AG08395 (cell line): Measurements from ENCODE around the gene CLEC4C.

ENCODE experiments used
- DNase-seq: peaks from one replicate; pipeline ENCODE4 v3.0.0; 2012; ENCODE audit warnings: mixed read lengths, low spot score

Gene CLEC4C

DNA sequence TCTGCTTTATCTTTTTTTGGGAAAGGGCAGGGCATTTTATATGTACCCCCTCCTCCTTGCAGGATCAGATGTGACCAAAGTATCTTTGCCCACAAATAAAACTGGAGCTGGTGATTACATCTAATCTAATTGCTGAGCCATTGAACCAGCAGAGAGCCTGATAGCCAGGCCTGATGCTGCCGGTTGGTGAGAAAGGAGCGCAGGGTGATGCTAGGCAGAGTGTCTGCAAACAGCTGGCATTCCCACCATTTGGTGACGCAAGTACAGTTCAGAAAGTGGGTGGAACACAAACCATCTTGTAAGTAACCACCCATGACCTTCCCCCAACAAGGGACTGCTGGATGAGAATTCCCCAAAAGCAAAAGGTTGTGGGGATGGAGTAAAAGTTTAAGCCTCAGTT lies 23.2 kb downstream of the CLEC4C start:
- no peak for DNase-seq

DNA sequence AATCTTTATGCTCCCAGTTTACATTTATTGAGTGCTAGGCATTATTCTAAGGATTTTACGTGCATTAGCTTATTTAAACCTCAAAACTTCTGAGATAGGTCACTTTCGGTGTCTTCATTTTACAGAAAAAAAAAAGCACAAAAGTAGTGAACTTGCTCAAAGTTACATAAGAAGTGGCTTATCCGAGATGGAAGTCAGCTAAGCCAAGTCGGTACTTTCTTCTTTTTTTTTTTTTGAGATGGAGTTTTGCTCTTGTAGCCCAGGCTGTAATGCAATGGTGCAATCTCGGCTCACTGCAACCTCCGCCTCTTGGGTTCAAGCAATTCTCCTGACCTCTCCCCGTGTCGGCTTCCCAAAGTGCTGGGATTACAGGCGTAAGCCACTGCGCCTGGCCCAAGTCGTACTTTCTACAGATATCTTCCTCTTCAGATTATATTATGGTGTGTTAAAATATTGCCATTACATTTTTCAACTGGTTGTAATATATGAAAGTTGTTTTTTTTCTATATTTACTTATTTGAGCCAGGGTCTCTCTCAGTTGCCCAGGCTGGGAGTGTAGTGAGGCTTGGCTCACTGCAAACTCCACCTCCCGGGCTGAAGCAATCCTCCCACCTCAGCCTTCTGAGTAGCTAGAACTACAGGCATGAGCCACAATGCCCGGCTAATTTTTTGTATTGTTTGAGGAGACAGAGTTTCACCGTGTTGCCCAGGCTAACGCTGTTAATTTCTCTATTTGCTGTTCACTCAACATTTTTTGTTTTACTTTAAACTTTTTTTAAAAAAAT lies 27.0 kb downstream of the CLEC4C start:
- no peak for DNase-seq

DNA sequence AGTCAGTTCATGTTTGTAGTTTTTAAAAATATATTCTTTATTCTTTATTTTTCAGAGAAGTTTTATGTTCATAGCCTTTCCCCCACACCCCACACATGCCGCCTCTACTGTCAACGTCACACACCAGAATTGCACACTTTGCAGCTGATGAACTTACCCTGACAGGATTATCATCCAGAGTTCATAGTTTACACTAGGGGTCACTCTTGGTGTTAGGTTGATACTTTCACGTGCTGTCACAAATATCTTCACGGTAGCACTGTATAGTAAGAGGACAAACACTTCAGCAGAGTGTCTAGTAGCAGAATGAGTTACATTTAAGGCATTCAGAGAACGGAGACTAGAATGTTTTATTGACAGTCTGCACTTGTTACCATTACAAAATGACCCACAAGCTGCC lies 30.8 kb downstream of the CLEC4C start:
- peak; percentile 25 for DNase-seq

- no peak for DNase-seq
Measured at GRCh38 chr12:7712841-7713442, 34.2 kb downstream of the CLEC4C start.

GRCh38 chr12:7711133-7711532 lies 36.0 kb downstream of the CLEC4C start, which contains the start of gene DPPA3:
TSS of gene DPPA3 (plus strand) at chr12:7711433. CDS start at chr12:7711571, 138 bp downstream.
- no peak for DNase-seq

GRCh38 chr12:7709969-7710675 lies 37.1 kb downstream of the CLEC4C start:
- no peak for DNase-seq

DNA sequence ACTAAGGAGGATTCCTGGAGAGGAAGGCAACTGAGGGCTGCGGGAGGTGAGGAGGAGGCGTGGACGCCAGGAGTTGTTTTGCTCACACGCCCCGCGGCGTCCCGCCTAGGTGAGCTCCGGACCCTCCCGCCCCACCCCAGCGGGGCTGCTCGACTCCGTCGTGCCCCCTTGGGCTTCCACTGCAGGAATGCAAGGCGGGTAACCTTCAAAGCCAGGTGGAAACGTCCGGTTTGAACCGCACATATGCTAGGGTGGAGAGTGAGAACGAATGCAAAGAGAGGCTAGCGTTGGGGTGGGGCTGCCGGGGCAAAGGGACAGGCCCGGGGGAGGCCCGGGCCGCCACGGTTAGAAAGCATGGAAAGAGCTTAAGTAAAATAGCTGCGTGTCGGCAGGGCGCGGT lies 41.3 kb downstream of the CLEC4C start:
- DNase-seq: no peak

GRCh38 chr12:7695566-7696197 lies 51.5 kb downstream of the CLEC4C start, which contains the start of gene GDF3:
TSS of gene GDF3 (minus strand) at chr12:7695775. CDS start at chr12:7695728, 47 bp downstream.
- DNase-seq: peak; percentile 31

DNA sequence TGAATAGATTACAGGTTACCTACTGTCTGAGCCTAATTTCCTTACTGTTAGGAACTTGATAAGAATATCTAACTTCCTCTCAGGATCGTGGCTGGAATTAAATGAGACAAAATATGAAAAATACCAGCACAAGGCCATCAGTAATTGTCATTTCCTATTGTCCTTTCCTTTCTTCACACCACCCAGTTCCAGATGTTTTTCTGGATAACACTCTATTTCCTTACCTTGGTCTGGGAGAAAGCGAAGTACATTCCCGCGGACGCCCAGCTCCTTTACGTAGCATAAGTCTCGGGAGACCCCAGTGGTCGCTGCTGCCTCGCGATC lies 52.0 kb downstream of the CLEC4C start:
- no peak for DNase-seq

DNA sequence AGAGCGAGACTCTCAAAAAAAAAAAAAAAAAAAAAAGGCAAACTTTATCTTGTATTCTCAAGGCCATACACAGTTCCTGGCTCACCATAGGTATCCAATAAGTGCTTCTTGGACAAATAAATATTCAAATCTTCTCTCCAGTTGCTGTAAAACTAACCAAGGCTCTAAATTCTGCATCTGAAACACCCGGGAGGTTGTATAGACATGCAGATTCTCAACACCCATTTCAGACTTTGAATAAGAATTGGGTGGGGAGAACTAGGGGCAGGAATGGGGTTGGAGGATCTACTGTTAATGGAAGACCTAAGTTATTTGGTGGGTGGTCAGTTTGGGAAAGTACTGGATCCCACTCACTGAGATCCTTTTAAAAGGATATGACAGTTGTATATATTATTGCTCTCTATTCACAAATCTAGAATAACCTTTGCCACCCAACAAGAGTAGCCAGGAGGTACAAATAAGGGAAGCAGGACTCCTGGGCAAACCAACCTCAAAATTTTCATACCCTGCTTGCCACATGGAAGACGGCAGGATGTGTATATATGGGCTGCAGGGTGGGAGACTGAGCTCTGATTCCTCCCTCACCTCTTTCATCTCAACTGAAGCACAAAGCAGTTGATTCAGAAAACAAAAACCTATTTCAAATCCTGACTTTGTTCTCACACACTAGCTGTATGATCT lies 52.5 kb downstream of the CLEC4C start:
- no peak for DNase-seq

- no peak for DNase-seq
Measured at GRCh38 chr12:7693793-7694192, 53.4 kb downstream of the CLEC4C start.

DNA sequence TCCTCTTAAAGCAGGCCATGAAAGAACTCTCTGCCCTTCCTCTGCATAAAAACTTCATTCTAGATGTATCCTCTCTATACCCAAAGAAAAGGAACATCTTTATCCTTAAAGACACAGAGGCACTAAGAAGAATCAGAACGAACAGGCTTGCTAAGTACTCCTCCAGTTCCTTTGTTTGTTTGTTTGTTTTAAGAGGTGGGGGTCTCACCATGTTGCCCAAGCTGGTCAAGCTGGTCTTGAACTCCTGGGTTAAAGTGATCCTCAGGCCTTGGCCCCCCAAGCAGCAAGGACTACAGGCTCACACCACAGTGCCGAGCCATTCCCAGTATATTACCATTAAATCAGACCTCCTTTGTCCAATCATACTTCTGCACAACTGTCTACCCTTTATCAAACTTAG lies 65.6 kb downstream of the CLEC4C start:
- no peak for DNase-seq
